GM19438 (cell line): ENCODE results near the gene MMP23B.
A peak's percentile ranks its signal among the peaks of the same experiment; 100 is the strongest.

ENCODE experiments used
- ATAC-seq: cut with Tn5 transposase; IDR thresholded peaks from one replicate; pipeline ENCODE4 v1.9.1; 2021; ENCODE audit warnings: low read depth; ENCODE audit not compliant: unreplicated experiment

MMP23B gene

DNA sequence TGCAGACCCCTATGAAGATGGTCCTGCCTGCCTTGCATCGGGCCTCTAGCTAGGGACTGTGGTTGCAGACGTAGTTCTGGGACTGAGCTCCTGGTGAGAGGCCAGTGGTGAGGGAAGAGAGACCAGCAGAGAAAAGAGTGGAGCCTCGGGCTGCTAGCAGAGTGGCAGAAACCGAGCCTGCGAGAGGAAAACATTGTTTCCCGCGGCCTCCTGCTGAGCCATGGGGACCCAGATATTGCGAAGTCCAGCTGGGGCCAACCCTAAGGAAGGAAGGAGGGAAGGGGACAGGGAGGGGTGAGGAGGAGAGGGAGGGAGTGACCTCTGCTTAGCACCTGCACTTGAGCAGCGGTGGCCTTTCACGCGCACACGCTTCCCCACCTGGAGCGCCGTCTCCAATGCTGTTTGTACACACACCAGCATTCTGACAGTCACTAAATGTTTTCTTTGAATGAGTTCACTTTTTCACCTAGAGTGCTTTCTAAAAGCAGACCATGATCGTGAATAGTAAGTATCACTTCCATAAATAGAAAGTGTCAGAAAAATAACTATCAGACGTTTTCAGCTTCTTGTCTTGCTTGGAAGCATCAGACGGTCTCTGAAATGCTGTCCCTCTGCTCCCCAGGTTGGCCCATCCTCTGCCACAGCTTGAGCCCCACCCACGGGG lies 29.5 kb upstream of the MMP23B start:
- ATAC-seq: no peak

DNA sequence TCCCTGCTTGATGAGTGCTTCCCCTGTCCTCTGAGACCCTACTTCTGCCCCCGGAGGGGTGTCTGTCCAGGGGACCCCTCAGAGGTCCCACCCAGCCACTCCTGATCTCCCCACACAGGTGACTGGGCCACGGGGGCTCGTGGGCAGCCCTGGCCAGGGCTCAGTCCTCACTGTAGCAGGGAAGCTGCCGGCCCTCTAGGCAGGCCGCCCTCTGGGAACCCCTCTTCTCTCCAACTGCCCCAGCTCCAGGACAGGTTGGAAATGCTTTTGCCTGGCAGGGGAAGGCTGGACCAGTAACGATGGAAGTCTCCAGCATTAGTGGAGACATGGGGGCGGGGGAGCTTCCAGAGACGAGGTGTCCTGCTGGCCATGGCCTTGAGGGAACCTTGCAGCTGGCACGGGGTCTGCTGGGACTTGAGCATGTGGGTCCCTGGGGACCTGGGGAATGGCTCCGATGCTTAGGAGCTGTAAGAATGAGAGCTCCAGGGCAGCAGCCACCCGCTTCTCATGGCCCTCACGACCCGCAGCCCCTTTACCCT lies 28.9 kb upstream of the MMP23B start:
- no peak for ATAC-seq

DNA sequence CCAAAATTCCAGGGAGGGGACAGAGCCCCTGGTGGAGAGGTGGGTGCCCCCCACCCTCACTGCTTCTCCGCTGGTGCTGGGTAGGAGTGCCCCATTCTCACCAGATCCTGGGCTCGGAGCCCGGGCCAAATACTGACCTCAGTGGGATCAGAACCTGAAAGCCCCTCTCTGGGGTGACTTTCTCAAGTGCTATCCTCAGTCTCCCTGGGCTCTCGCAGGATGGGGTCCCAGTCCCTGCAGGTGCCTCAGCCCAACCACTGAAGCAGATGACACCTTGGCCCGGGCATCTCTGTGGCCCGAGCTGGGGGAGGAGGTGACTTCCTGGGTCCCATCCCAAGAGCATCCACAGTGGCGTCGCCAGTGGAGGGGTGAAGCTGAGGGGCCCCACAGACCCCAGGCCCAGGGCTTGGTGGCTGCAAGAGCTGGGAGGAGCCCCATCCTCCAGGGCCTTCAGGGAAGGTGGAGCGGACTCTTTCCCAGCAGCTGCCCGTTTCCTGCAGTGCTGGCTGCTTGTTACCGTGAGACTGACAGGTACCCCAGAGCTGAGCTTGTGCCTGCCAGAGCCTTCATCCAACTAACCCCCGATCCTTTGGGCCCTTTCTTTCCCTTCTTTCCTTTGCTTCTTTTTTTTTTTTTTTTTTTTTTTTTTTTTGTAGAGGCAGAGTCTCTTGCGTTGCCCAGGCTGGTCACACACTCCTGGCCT lies 28.2 kb upstream of the MMP23B start:
- no peak for ATAC-seq

DNA sequence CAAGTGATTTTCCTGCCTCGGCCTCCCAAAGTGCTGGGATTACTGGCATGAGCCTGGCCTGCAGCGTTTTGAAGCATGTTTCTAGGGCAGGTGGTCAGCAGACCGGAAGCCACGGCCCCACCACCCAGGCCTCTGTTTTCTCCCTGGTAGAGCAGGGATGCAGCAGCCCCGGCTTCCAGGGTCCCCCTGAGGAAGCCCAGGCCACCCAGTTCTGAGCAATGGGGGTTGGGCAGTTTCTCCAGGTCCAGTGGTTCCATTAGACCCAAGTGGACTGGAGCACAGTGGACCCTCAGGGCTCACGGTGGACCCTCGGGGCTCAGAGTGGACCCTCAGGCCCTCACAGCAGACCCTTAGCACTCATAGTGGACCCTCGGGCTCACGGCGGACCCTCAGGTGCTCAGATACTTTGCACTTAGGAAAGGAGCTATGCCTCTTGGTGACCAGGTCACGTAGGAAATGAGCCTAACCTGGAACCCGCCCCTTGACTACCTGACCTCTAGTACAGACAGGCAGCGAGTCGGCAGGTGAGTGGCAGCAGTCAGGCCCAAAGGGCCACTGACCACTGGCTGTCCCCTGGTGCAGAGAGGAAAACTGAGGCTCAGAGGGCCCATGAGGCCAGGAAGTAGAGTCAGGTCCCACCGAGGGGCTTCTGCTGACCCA lies 27.5 kb upstream of the MMP23B start:
- no peak for ATAC-seq

DNA sequence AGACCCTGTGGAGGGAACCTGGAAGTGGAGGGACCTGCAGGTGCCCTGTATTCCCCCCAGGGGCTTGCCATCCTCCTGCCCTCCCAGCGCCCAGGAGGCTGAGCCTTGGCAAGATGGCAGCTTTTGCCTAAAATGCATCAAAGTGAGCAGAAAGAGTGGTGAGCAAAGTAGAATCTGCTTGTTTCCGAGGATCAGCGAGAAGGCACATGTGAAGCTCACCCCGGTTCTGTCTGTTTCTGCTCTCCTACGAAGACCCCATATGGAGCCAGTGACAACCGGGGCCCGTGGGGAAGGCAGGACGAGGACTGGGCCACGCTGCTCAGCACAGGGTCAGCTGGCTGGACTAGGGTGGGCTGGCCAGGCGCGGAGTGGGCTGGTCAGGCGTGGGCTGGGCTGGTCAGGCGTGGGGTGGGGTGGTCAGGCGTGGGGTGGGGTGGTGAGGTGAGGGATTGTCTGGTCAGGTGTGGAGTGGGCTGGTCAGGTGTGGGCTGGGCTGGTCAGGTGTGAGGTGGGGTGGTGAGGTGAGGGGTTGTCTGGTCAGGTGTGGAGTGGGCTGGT lies 26.9 kb upstream of the MMP23B start:
- no peak for ATAC-seq

DNA sequence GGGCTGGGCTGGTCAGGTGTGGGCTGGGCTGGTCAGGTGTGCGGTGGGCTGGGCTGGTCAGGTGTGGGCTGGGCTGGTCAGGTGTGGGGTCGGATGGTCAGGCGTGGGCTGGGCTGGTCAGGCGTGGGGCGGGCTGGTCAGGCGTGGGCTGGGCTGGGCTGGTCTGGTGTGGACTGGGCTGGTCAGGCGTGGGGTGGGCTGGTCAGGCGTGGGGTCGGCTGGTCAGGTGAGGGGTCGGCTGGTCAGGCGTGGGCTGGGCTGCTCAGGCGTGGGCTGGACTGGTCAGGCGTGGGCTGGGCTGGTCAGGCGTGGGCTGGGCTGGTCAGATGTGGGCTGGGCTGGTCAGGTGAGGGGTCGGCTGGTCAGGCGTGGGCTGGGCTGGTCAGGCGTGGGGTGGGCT lies 26.2 kb upstream of the MMP23B start:
- no peak for ATAC-seq

DNA sequence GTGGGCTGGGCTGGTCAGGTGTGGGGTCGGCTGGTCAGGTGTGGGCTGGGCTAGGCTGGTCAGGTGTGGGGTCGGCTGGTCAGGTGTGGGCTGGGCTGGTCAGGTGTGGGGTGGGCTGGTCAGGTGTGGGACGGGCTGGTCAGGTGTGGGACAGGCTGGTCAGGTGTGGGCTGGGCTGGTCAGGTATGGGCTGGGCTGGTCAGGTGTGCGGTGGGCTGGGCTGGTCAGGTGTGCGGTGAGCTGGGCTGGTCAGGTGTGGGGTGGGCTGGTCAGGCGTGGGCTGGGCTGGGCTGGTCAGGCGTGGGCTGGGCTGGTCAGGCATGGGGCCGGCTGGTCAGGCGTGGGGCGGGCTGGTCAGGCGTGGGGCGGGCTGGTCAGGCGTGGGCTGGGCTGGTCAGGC lies 25.7 kb upstream of the MMP23B start:
- ATAC-seq: no peak

DNA sequence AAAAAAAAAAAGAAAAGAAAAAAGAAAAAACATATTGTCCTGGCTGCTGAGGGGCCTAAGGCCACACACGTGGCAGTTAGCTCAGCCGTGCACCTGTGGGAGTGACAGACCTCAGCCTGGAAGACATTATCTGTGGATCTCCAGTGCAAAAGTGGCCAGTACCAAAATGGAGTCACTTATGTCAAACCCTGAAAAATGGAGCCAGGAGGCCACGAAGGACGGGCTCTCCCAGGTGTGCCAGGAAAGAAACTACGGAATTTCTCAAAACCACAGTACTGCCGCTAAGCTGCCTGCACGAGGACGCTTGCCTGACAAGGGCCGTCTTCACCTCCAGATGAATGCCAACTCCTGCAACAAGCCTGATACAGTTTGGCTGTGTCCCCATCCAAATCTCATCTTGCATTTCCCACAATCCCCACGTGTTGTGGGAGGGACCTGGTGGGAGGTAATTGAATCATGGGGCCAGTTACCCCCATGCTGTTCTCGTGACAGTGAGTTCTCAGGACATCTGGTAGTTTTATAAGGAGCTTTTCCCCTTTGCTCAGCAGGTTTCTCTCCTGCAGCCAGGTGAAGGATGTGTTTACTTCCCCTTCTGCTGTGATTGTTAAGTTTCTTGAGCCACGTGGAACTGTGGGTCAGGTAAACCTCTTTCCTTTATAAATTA lies 22.0 kb upstream of the MMP23B start:
- ATAC-seq: no peak

DNA sequence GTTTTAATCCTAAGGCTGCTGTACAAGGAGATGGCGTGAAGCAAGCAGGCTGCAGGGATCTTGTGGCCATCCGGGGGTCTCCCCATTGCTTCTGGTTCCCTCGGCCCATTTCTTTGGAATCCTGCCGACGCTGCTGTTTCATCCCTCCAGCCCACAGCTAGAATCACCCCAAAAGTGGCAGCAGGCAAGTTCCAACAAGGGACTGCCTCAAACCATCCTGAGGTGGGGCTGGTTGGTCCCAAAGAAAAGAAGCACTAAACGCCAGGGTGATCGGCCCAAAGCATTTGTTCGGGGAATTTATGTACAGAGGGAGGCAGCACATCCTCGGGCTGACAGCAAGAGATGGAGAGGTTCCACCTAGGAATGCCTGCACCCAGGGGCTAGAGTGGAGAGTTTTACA lies 21.2 kb upstream of the MMP23B start:
- ATAC-seq: no peak

DNA sequence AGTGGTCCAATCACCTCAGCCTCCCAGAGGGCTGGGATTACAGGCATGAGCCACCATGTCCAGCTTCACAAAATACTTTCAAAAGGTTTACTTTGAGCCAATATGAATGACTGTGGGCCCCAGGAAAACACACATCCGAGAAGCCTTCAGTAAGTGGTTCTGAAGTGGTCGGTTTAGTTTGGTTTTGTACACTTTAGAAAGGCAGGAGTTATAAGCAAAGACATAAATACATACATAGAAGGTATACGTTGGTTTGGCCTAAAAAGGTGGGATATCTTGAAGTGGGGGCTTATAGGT lies 19.9 kb upstream of the MMP23B start:
- ATAC-seq: no peak

DNA sequence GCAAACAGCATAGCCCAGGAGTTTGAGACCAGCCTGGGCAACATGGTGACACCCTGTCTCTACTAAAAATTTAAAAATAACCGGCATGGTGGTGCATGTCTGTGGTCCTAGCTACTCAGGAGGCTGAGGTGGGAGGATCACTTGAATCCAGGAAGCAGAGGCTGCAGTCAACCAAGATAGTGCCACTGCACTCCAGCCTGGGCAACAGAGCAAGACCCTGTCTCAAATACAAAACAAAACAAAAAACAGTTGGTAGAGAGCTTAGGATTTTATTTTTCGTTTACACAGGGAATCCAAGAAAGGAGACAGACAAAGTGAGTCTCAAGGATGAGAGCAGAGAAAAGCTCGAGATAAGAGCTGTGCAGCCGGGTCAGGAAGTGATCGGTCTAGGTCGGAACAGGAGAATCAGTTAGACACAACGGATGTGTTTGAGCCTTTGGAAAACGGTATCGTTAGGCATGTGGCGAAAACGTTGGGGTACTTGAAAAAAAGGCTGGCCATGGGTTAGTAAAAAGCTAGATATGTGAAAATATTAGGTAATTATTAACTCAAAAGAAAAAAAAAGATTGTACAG lies 18.4 kb upstream of the MMP23B start:
- no peak for ATAC-seq

DNA sequence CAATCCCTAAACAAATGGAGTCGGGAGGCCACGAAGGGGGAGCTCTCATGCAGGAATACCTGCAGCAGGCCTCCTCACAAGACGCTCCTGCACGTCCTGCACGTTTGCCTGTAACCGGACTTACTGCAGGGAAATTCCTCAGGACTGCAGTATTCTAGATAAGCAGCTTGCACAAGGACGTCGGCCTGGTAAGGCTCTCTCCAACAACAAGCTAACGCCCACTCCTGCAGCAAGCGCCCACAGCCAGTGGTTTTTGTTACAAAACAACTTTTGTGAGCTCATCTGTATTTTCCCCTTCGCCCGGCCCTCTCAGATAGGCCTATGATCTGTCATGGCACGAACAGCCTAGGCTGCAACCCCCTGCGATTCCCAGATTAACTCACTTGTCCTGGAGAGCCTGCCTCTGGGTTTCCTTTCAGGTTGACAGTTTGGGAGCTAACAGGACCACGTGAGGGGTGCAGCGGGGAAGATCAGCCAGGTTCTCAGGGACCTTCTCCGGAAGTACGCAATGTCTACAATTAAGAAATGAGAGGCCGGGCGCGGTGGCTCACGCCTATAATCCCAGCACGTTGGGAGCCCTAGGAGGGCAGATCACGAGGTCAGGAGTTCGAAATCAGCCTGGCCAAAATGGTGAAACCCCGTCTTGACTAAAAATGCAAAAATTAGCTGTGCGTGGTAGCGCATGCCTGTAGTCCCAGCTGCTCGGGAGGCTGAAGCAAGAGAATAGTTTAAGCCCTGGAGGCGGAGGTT lies 17.6 kb upstream of the MMP23B start:
- ATAC-seq: no peak

DNA sequence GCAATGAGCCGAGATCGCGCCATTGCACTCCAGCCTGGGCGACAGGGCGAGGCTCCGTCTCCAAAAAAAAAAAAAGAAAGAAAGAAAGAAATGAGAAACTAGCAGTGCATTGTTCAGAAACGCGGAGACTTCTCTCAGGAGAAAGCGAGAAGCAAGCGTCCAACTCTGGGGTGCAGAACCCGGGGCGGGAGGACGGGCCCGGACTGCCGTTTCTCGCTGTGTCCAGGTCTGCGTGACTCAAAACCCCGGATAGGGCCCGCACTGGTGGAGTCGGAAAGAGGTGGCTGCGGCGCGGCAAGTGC lies 17.1 kb upstream of the MMP23B start:
- no peak for ATAC-seq

DNA sequence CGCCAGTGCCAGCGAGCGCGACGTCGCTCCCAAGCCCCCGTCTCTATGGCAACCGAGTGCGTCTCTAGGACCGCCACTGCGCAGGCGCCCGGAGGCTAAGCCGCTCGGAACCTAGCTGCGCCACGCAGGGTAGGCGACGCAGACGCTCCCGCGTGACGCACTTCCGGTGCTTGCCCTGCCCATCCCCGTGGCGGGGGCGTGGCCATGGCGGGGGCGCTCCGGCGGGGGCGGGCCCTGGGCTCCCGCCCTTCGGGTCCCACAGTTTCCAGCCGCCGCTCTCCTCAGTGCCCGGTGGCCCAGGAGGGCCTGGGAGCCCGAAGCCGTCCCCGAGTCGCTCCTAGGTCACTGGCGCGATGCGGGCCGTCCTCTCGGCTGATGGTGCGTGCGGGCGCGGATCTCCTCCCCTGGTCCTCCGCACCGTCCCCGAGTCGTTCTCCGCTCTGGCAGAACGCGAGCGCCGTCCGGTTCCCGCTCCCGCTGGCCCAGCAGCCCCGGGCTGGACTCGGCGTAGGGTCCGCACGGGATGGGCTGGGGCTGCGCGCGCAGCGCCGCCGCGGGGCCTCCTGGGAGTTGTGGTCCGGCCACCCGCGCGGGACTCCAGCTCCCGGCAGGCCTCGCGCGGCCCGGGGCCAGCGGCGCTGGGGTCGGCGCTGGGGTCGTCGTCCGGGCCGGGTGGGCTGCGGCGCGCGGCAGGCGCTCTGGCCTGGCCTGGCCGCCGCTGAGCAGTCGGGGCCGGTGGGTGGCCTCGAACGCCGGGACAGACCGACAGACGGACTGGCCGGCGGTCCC lies 16.5 kb upstream of the MMP23B start, which contains the start of gene MIB2:
MIB2 (plus strand) TSS at position 245 of the 789 bp plus-strand sequence. CDS start 7,953 bp downstream, outside the sequence.
- ATAC-seq: peak; percentile 79

DNA sequence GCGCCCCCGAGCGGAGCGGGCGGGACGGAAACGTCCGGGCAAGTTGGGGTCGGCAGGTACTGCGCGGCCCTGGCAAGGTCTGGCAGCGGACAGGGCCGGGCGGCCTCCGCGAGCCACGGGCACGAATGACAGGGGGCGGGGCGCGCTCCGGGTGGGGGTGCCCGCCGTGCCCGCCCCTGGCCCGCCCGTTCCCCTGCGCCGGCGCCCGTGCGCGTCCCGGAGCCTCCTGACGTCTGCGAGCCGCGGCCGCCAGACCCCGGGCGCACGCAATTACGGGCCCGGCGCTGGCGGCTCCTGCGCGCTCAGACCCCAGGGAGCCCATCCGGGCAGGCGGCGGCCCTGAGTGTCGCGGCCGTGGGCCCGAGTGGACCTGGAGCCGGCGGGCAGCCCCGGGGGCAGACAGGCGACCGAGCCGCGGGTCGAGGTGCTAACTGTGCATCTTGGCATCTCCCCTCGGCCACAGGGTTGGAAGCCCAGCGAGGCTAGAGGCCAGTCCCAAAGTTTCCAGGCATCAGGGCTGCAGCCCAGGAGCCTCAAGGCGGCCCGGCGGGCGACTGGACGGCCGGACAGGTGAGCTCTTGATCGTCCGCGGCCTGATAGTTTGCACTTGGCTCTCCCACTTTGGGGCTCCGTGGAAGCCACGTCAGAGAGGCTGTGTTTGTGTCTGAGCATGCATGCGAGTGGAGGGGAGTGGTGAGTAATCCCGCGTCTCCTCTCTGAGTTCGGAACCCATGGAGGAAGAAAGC lies 15.8 kb upstream of the MMP23B start:
- ATAC-seq: peak; percentile 6

DNA sequence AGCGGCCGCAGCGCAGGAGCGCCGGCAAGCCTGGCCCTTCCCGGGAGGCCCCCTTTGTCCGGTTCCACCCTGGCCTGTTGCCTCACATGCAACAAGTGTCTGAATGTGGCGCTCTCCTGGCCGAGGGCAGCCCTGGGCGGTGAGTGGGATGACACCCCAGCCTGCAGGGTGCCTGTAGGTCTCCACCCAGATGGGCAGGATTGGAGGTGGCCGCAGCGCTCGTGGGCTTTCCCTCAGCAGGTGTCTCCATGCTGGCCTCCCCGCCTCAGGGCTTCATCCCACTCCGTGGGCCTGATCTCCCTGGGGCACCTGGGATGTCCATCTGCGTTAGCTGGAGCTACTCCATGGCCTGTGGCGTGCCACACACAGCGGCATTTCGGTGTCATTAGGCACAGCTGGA lies 15.1 kb upstream of the MMP23B start:
- ATAC-seq: no peak

DNA sequence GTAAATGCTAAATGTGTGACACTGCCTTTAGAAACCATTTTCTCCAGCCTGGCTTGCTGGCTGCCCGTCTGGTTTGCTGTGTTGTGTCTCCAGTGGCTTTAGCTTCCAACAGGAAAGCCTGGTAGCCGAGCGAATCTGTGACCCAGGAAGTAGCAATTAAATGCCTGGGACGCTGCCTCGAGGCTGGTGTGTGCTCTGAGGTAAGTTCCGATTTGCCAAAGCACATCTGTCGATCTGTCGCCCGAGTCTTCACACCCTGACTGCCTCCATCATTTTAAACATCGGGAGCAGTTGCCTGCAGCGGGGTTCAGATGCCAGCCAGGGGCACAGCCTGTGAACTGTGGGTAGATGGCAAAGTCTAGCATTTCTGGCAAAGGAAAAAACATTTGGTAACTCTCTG lies 14.5 kb upstream of the MMP23B start:
- no peak for ATAC-seq

DNA sequence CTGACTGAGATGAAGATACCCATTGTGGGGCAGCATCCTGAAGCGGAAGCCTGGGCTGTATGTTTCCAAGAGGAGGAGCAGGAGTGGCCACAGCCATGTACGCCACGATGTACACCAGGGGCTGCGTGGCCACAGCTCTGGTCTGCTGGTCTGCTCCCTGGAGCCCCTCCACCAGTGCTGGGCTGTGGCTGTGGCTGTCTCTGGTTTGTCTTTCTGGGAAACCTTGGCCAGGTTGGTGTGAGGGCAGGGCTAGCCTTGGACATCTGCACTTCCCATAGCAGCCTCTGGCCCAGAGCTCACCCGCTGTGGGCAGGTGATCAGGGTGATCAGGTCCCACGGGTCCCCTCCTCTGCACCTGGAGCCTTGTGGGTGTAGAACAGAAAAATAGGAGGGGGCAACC lies 14.0 kb upstream of the MMP23B start:
- ATAC-seq: no peak
